Nephron progenitor cell (in vitro differentiated cells): ENCODE data around the gene CDH3.

Source experiments
- DNase-seq: peaks from one replicate; pipeline ENCODE4 v3.0.0; 2021
- H3K27ac Mint-ChIP-seq: 2 replicates; pipeline ENCODE4 v1.8.0; 2021; ENCODE audit warnings: mild to moderate bottlenecking, moderate library complexity, mixed read lengths
- H3K27me3 Mint-ChIP-seq: 2 replicates; pipeline ENCODE4 v1.8.0; 2021; ENCODE audit warnings: mild to moderate bottlenecking, low read depth, mixed read lengths; ENCODE audit not compliant: poor library complexity
- H3K36me3 Mint-ChIP-seq: 2 replicates; pipeline ENCODE4 v1.8.0; 2021; ENCODE audit warnings: low read depth, mixed read lengths
- H3K4me1 Mint-ChIP-seq: 2 replicates; pipeline ENCODE4 v1.8.0; 2021; ENCODE audit warnings: mixed read lengths
- H3K4me3 Mint-ChIP-seq: 2 replicates; pipeline ENCODE4 v1.8.0; 2021; ENCODE audit warnings: mild to moderate bottlenecking, moderate library complexity, mixed read lengths
- H3K9me3 Mint-ChIP-seq: 2 replicates; pipeline ENCODE4 v1.8.0; 2021; ENCODE audit warnings: mild to moderate bottlenecking, moderate library complexity, mixed read lengths
- TF ChIP-seq, protein P1 (sequence below): fragments of 200-600 bp; sonication (generic); IDR thresholded peaks from 2 replicates; pipeline ENCODE4 v1.5.0; 2021; ENCODE audit warnings: antibody characterized with exemption

The CDH3 gene

DNA sequence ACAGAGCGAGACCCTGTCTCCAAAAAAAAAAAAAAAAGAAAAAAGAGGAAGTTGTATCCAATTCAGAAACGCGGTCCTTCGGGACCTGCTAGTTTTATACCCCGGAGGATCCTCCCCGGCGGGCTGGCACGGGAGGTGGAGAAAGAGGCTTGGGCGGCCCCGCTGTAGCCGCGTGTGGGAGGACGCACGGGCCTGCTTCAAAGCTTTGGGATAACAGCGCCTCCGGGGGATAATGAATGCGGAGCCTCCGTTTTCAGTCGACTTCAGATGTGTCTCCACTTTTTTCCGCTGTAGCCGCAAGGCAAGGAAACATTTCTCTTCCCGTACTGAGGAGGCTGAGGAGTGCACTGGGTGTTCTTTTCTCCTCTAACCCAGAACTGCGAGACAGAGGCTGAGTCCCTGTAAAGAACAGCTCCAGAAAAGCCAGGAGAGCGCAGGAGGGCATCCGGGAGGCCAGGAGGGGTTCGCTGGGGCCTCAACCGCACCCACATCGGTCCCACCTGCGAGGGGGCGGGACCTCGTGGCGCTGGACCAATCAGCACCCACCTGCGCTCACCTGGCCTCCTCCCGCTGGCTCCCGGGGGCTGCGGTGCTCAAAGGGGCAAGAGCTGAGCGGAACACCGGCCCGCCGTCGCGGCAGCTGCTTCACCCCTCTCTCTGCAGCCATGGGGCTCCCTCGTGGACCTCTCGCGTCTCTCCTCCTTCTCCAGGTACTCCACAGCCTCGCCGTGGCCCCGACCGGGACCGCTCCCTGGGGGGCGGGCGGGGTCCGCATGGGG is at the start of gene CDH3:
Gene CDH3 (plus strand): TSS at position 596 of the 779 bp plus-strand sequence. CDS start 70 bp downstream, at position 666.
- Mint-ChIP-seq H3K27ac (no peak within 1 kb of the TSS), H3K4me3 (peak within 1 kb of the TSS; percentile 86), H3K36me3 (no peaks in the 10 kb centered on the region), H3K27me3 (peaks cover 37% of the 10 kb centered on the region), H3K9me3 (no peaks in the 10 kb centered on the region), H3K4me1 (peaks cover 46% of the 10 kb centered on the region)
- DNase-seq: peak; percentile 60
- TF ChIP-seq, protein P1, sequence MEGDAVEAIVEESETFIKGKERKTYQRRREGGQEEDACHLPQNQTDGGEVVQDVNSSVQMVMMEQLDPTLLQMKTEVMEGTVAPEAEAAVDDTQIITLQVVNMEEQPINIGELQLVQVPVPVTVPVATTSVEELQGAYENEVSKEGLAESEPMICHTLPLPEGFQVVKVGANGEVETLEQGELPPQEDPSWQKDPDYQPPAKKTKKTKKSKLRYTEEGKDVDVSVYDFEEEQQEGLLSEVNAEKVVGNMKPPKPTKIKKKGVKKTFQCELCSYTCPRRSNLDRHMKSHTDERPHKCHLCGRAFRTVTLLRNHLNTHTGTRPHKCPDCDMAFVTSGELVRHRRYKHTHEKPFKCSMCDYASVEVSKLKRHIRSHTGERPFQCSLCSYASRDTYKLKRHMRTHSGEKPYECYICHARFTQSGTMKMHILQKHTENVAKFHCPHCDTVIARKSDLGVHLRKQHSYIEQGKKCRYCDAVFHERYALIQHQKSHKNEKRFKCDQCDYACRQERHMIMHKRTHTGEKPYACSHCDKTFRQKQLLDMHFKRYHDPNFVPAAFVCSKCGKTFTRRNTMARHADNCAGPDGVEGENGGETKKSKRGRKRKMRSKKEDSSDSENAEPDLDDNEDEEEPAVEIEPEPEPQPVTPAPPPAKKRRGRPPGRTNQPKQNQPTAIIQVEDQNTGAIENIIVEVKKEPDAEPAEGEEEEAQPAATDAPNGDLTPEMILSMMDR: no peak

DNA sequence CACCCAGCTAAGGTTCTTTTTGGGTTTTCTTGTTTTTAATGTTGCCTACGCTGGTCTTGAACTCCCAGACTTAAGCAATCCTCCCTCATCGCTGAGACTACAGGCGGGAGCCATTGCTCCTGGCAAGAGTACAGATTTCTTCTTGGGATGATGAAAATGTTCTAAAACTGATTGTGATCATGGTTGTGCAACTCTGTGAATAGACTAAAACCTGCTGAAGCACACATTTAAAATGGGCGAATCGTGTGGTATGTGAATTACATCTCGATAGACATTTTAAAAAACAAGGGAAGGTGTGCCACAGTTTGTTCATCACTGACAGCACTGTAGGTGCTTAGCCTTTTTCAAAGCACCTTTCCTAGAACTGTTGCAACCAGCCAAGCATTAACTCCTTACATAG is 48.8 kb upstream of the CDH3 start:
- H3K27me3 Mint-ChIP-seq: no peaks in the 10 kb centered on the region
- peaks cover 17% of the 10 kb centered on the region for H3K9me3 Mint-ChIP-seq
- H3K4me1 Mint-ChIP-seq: no peaks in the 10 kb centered on the region
- peaks cover 24% of the 10 kb centered on the region for H3K36me3 Mint-ChIP-seq
- no peak for DNase-seq
- TF ChIP-seq, protein P1: no peak
- no peak overlapping the region for H3K4me3 Mint-ChIP-seq
- H3K27ac Mint-ChIP-seq: no peak overlapping the region

DNA sequence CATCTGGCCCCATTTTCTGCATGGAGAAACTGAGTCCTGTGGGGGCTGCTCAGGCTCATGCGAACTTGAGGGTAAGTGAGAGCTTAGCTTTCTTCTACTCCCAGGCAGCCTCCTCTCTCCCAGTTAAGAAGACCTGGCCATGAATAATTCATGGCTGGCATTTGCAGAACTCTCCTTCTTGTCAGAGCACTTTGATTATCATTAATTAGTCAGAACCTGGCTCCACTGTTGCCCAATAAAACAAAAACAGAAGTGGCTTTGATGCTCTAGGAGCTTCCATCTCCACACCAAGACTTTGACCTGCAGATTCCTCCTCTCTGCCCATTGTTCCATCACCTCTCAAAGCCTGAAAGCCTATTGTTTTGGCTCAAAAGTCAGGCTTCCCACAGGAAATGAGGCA is 45.5 kb upstream of the CDH3 start:
- Mint-ChIP-seq H3K27me3 (no peaks in the 10 kb centered on the region), H3K9me3 (no peaks in the 10 kb centered on the region), H3K36me3 (no peaks in the 10 kb centered on the region), H3K4me3 (no peak overlapping the region), H3K4me1 (no peaks in the 10 kb centered on the region), H3K27ac (no peak overlapping the region)
- no peak for DNase-seq
- TF ChIP-seq, protein P1: no peak

GRCh38 chr16:68605746-68606145 is 39.4 kb upstream of the CDH3 start:
- TF ChIP-seq, protein P1: no peak
- peaks cover 5% of the 10 kb centered on the region for H3K9me3 Mint-ChIP-seq
- DNase-seq: no peak
- peaks cover 4% of the 10 kb centered on the region for H3K36me3 Mint-ChIP-seq
- no peak overlapping the region for H3K4me3 Mint-ChIP-seq
- no peak overlapping the region for H3K27ac Mint-ChIP-seq
- no peaks in the 10 kb centered on the region for H3K27me3 Mint-ChIP-seq
- peaks cover 11% of the 10 kb centered on the region for H3K4me1 Mint-ChIP-seq

- Mint-ChIP-seq H3K4me3 (no peak overlapping the region), H3K36me3 (peaks cover 4% of the 10 kb centered on the region), H3K27me3 (no peaks in the 10 kb centered on the region), H3K4me1 (peaks cover 11% of the 10 kb centered on the region), H3K9me3 (peaks cover 6% of the 10 kb centered on the region), H3K27ac (no peak overlapping the region)
- no peak for DNase-seq
- TF ChIP-seq, protein P1: no peak
These were observed 37.7 kb upstream of the CDH3 start for GRCh38 chr16:68607443-68607842.

DNA sequence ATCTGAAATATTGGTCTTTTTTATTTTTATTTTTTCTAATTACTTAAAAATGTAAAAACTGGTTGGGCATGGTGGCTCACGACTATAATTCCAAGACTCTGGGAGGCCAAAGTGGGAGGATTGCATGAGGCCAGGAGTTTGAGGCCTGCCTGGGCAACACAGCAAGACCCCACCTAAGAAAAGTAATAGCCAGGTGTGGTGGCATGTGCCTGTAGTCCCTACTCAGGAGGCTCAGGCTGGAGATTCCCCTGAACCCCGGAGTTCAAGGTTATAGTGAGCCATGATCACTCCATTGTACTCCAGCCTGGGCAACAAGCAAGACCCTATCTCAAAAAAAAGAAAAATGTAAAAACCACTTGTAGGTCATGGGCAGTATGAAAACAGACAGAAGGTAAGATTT is 36.8 kb upstream of the CDH3 start:
- Mint-ChIP-seq H3K27ac (no peak overlapping the region), H3K27me3 (no peaks in the 10 kb centered on the region), H3K4me1 (peaks cover 11% of the 10 kb centered on the region), H3K4me3 (no peak overlapping the region), H3K36me3 (peaks cover 8% of the 10 kb centered on the region), H3K9me3 (peaks cover 13% of the 10 kb centered on the region)
- no peak for DNase-seq
- TF ChIP-seq, protein P1: no peak
